OCI-M1 (cell line): Measurements from ENCODE around the gene LRP1B.
A peak's percentile ranks its signal among the peaks of the same experiment; 100 is the strongest.
"Not testable (repeated sequence)": the region's sequence is repeated elsewhere in the genome, so short reads cannot be mapped to it uniquely, and the experiment has no call there.

ENCODE experiments used
- DNase-seq: peaks from one replicate; lab custom pipeline; 2025; lab: John Stamatoyannopoulos, UW

LRP1B gene

GRCh38 chr2:141015341-141016047 is 1115.3 kb downstream of the LRP1B start:
- DNase-seq = no peak

- no peak for DNase-seq
Observed at GRCh38 chr2:141003967-141004657, 1126.7 kb downstream of the LRP1B start.

- DNase-seq = no peak
Observed at GRCh38 chr2:141001750-141002149, 1129.1 kb downstream of the LRP1B start.

GRCh38 chr2:140998577-140998976 is 1132.2 kb downstream of the LRP1B start:
- no peak for DNase-seq

- peak; percentile 46 for DNase-seq
Observed at GRCh38 chr2:140998017-140998416, 1132.8 kb downstream of the LRP1B start.

- DNase-seq = no peak
Observed at GRCh38 chr2:140994856-140995255, 1136.0 kb downstream of the LRP1B start.

- DNase-seq = no peak
Observed at GRCh38 chr2:140990416-140990815, 1140.4 kb downstream of the LRP1B start.

- DNase-seq = no peak
Observed at GRCh38 chr2:140988597-140988996, 1142.2 kb downstream of the LRP1B start.

- DNase-seq = no peak
Observed at GRCh38 chr2:140986456-140986855, 1144.4 kb downstream of the LRP1B start.

- DNase-seq = peak; percentile 25
Observed at GRCh38 chr2:140975237-140975636, 1155.6 kb downstream of the LRP1B start.

GRCh38 chr2:140972724-140973123 is 1158.1 kb downstream of the LRP1B start:
- DNase-seq = no peak

GRCh38 chr2:140964324-140964723 is 1166.5 kb downstream of the LRP1B start:
- DNase-seq = not testable (repeated sequence)

GRCh38 chr2:140949932-140950331 is 1180.9 kb downstream of the LRP1B start:
- DNase-seq = no peak

GRCh38 chr2:140947236-140947635 is 1183.6 kb downstream of the LRP1B start:
- no peak for DNase-seq

- DNase-seq = no peak
Observed at GRCh38 chr2:140943867-140944266, 1186.9 kb downstream of the LRP1B start.

- DNase-seq = no peak
Observed at GRCh38 chr2:140942284-140942683, 1188.5 kb downstream of the LRP1B start.

- DNase-seq = peak; percentile 13
Observed at GRCh38 chr2:140929849-140930248, 1201.0 kb downstream of the LRP1B start.

- no peak for DNase-seq
Observed at GRCh38 chr2:140918426-140918825, 1212.4 kb downstream of the LRP1B start.

GRCh38 chr2:140916410-140916809 is 1214.4 kb downstream of the LRP1B start:
- no peak for DNase-seq

GRCh38 chr2:140910683-140911082 is 1220.1 kb downstream of the LRP1B start:
- DNase-seq = no peak

- no peak for DNase-seq
Observed at GRCh38 chr2:140905083-140905781, 1225.6 kb downstream of the LRP1B start.

- no peak for DNase-seq
Observed at GRCh38 chr2:140895378-140895777, 1235.4 kb downstream of the LRP1B start.

GRCh38 chr2:140893685-140894084 is 1237.1 kb downstream of the LRP1B start:
- DNase-seq = no peak
